HepG2 (cell line): ENCODE measurements around the gene GRK5. TPM values are rescaled to one million over a fixed set of nuclear protein-coding genes. Genes with fewer than 3 reads are reported as not detected.

Experiments
- CEBPG ChIP-seq: IDR thresholded peaks from 2 replicates; pipeline ENCODE4 v1.6.1; 2016
- CEBPZ ChIP-seq: IDR thresholded peaks from 2 replicates; pipeline ENCODE4 v1.6.1; 2012; ENCODE audit warnings: low read length, improper control_type of control experiment
- EP300 ChIP-seq, 3 experiments: sonication (generic) in 1 of 3; formaldehyde crosslinking in 1 of 3; IDR thresholded peaks; 2 replicates each; pipeline versions ENCODE4 v1.5.1 to v1.6.1; 2011 to 2020; ENCODE audit warnings: low read depth in 2 of 3, low read length in 2 of 3, borderline replicate concordance in 1 of 3, improper control_type of control experiment in 1 of 3, mild to moderate bottlenecking in 1 of 3, missing genetic modification reagents in 1 of 3, moderate library complexity in 1 of 3
- ETV5 ChIP-seq: IDR thresholded peaks from 2 replicates; pipeline ENCODE4 v1.6.1; 2018; ENCODE audit warnings: missing biosample characterization, missing genetic modification reagents, inconsistent platforms, borderline replicate concordance
- GPN1 ChIP-seq: sonication (generic); formaldehyde crosslinking; IDR thresholded peaks from 2 replicates; pipeline ENCODE4 v1.5.1; 2020; ENCODE audit warnings: missing genetic modification reagents, borderline replicate concordance
- NR2C2 ChIP-seq: sonication (generic); formaldehyde crosslinking; IDR thresholded peaks from 2 replicates; pipeline ENCODE4 v1.4.0; 2020; ENCODE audit warnings: missing genetic modification reagents, mild to moderate bottlenecking, moderate library complexity, borderline replicate concordance
- THYN1 ChIP-seq: sonication (generic); formaldehyde crosslinking; IDR thresholded peaks from 2 replicates; pipeline ENCODE4 v1.8.1; 2023; ENCODE audit warnings: low read depth, mild to moderate bottlenecking, moderate library complexity, missing genetic modification reagents, borderline replicate concordance
- ZNF264 ChIP-seq: sonication (generic); formaldehyde crosslinking; IDR thresholded peaks from 2 replicates; pipeline ENCODE4 v1.4.0; 2020; ENCODE audit warnings: missing genetic modification reagents
- ZNF280D ChIP-seq: sonication (generic); formaldehyde crosslinking; IDR thresholded peaks from 2 replicates; pipeline ENCODE4 v1.5.1; 2020; ENCODE audit warnings: mild to moderate bottlenecking, missing genetic modification reagents
- ZNF282 ChIP-seq: fragments of 450-650 bp; IDR thresholded peaks from 2 replicates; pipeline ENCODE4 v1.6.1; 2018; ENCODE audit not compliant: partially characterized antibody
- ZNF350 ChIP-seq: sonication (generic); formaldehyde crosslinking; IDR thresholded peaks from 2 replicates; pipeline ENCODE4 v1.4.0; 2020; ENCODE audit warnings: mild to moderate bottlenecking, low read depth, missing genetic modification reagents, borderline replicate concordance
- ZNF441 ChIP-seq: sonication (generic); formaldehyde crosslinking; IDR thresholded peaks from 2 replicates; pipeline ENCODE4 v1.7.0; 2021; ENCODE audit warnings: missing genetic modification reagents, borderline replicate concordance
- ZNF770 ChIP-seq: sonication (generic); formaldehyde crosslinking; IDR thresholded peaks from 2 replicates; pipeline ENCODE4 v1.5.0; 2020; ENCODE audit warnings: mild to moderate bottlenecking, missing genetic modification reagents
- ZNF816 ChIP-seq: sonication (generic); formaldehyde crosslinking; IDR thresholded peaks from 2 replicates; pipeline ENCODE4 v1.8.0; 2022; ENCODE audit warnings: missing genetic modification reagents, mild to moderate bottlenecking, borderline replicate concordance
- polyA plus RNA-seq, 8 experiments: library from polyadenylated mRNA; depleted of rRNA in 3 of 8; stranded (reverse) in 7 of 8; unstranded in 1 of 8; fragments of >200 nt; fragmentation: Illumina TruSeq in 4 of 8; extraction: Trizol in 4 of 8; gene quantifications; 2 replicates each; pipeline versions ENCODE4 v1.2.1 to v1.2.3, GENCODE V29; 2011 to 2016; ENCODE audit warnings: low read depth in 4 of 8, missing spikeins in 1 of 8, mixed read lengths in 1 of 8; ENCODE audit not compliant: insufficient read depth in 1 of 8
- total RNA-seq, 5 experiments: library from RNA; depleted of rRNA; stranded (reverse); fragments of >200 nt; fragmentation: Illumina TruSeq; extraction: Trizol; gene quantifications; 2 replicates each; pipeline ENCODE4 v1.2.3, GENCODE V29; 2016; ENCODE audit warnings: low read depth in 1 of 5
- TF ChIP-seq, protein P1 (sequence below): IDR thresholded peaks from 2 replicates; pipeline ENCODE4 v1.6.1; 2016; ENCODE audit warnings: low read depth, control low read depth
- TF ChIP-seq, protein P2 (sequence below): sonication (generic); formaldehyde crosslinking; IDR thresholded peaks from 2 replicates; pipeline ENCODE4 v1.4.0; 2020; ENCODE audit warnings: missing genetic modification reagents, low read depth, mild to moderate bottlenecking, borderline replicate concordance

GRK5 gene
- total and polyA plus RNA-seq, 2 of the 13 experiments (the other 11 are each of a cell fraction or from before 2014, with no cell fraction given), result 10.4 to 12.6 TPM

- 0 out of 2 replicates have a peak, but pooled peaks have one; percentile 29 for TF ChIP-seq ZNF770
- no peak for TF ChIP-seq THYN1 (CRISPR knock-in tag)
- TF ChIP-seq ZNF441 (CRISPR knock-in tag), result no peak
- TF ChIP-seq, protein P1, sequence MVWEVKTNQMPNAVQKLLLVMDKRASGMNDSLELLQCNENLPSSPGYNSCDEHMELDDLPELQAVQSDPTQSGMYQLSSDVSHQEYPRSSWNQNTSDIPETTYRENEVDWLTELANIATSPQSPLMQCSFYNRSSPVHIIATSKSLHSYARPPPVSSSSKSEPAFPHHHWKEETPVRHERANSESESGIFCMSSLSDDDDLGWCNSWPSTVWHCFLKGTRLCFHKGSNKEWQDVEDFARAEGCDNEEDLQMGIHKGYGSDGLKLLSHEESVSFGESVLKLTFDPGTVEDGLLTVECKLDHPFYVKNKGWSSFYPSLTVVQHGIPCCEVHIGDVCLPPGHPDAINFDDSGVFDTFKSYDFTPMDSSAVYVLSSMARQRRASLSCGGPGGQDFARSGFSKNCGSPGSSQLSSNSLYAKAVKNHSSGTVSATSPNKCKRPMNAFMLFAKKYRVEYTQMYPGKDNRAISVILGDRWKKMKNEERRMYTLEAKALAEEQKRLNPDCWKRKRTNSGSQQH (CRISPR knock-in tag), result no peak
- TF ChIP-seq ZNF282, result no peak
- peak; percentile 96 for TF ChIP-seq CEBPG (CRISPR knock-in tag)
- no peak for TF ChIP-seq NR2C2 (CRISPR knock-in tag)
- no peak for TF ChIP-seq GPN1 (CRISPR knock-in tag)
- no peak for TF ChIP-seq ZNF280D
- TF ChIP-seq ZNF264 (CRISPR knock-in tag), result no peak
- peak; percentile 43; the same call in 1 of the 2 replicates for TF ChIP-seq ZNF350
- no peak for TF ChIP-seq CEBPZ
- TF ChIP-seq EP300 (IDR thresholded peaks at IDR 0.05; ENCODE audit: low read depth in 2 of 2, low read length in 2 of 2), result 0 out of 4 replicates have a peak, but pooled peaks of 1 of the 2 experiments have one; percentile 13
- 0 out of 2 replicates have a peak, but pooled peaks have one; percentile 26 for TF ChIP-seq EP300 (CRISPR knock-in tag; IDR thresholded peaks at IDR 0.05; ENCODE audit: borderline replicate concordance)
- no peak for TF ChIP-seq ZNF816 (CRISPR knock-in tag)
- TF ChIP-seq, protein P2, sequence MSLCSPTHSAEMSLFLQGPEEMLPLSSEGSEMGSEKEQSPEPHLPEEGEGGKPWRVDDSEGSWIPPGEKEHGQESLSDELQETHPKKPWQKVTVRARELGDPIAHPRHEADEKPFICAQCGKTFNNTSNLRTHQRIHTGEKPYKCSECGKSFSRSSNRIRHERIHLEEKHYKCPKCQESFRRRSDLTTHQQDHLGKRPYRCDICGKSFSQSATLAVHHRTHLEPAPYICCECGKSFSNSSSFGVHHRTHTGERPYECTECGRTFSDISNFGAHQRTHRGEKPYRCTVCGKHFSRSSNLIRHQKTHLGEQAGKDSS (CRISPR knock-in tag), result peak; percentile 52; the same call in 1 of the 2 replicates
- peak; percentile 23; the same call in 1 of the 2 replicates for TF ChIP-seq ETV5 (CRISPR knock-in tag)
Measured at GRCh38 chr10:119362122-119362521, 154.8 kb downstream of the GRK5 start (continued).
